Trophoblast cell (in vitro differentiated cells and primary cell): ENCODE data around the gene PRDM16.

ENCODE experiments used
- DNase-seq, 2 donors: peaks; one replicate each; pipeline ENCODE4 v3.0.0-alpha.2; 2016
- H2AFZ ChIP-seq: 2 replicates; pipeline ENCODE4 v1.6.1; 2013; ENCODE audit warnings: low read length, moderate library complexity, mild to moderate bottlenecking; ENCODE audit not compliant: insufficient read depth, poor library complexity
- H2AK5ac ChIP-seq: 2 replicates; pipeline ENCODE4 v1.6.1; 2013; ENCODE audit warnings: mild to moderate bottlenecking, low read length
- H2BK120ac ChIP-seq: 2 replicates; pipeline ENCODE4 v1.6.1; 2013; ENCODE audit warnings: low read length, mild to moderate bottlenecking, moderate library complexity; ENCODE audit not compliant: insufficient read depth, poor library complexity
- H2BK12ac ChIP-seq: 2 replicates; pipeline ENCODE4 v1.6.1; 2013; ENCODE audit warnings: mild to moderate bottlenecking, low read length, moderate library complexity
- H2BK5ac ChIP-seq: 2 replicates; pipeline ENCODE4 v1.6.1; 2013; ENCODE audit warnings: low read length, low read depth, moderate library complexity, mild to moderate bottlenecking; ENCODE audit not compliant: poor library complexity
- H3K14ac ChIP-seq: 2 replicates; pipeline ENCODE4 v1.6.1; 2013; ENCODE audit warnings: mild to moderate bottlenecking, low read length
- H3K18ac ChIP-seq: 2 replicates; pipeline ENCODE4 v1.6.1; 2013; ENCODE audit warnings: mild to moderate bottlenecking, low read length
- H3K23ac ChIP-seq: 2 replicates; pipeline ENCODE4 v1.6.1; 2013; ENCODE audit warnings: low read length
- H3K27ac ChIP-seq: 2 replicates; pipeline ENCODE4 v1.5.1; 2013; ENCODE audit warnings: low read depth, mild to moderate bottlenecking, inconsistent platforms, low read length, moderate library complexity
- H3K27me3 ChIP-seq: 2 replicates; pipeline ENCODE4 v1.6.1; 2013; ENCODE audit warnings: inconsistent platforms, mild to moderate bottlenecking, low read length, moderate library complexity; ENCODE audit not compliant: insufficient read depth
- H3K36me3 ChIP-seq, 2 experiments: 1 replicate in 1 of 2; 2 replicates in 1 of 2; pipeline ENCODE4 v1.6.1; 2013; ENCODE audit warnings: low read length in 2 of 2, mild to moderate bottlenecking in 2 of 2, moderate library complexity in 1 of 2; ENCODE audit not compliant: insufficient read depth in 2 of 2, control insufficient read depth in 1 of 2
- H3K4ac ChIP-seq: 2 replicates; pipeline ENCODE4 v1.6.1; 2013; ENCODE audit warnings: low read depth, mild to moderate bottlenecking, low read length, moderate library complexity
- H3K4me1 ChIP-seq, 2 experiments: 1 replicate in 1 of 2; 2 replicates in 1 of 2; pipeline ENCODE4 v1.6.1; 2013; ENCODE audit warnings: low read length in 2 of 2, mild to moderate bottlenecking in 2 of 2, moderate library complexity in 1 of 2; ENCODE audit not compliant: insufficient read depth in 2 of 2, control insufficient read depth in 1 of 2
- H3K4me2 ChIP-seq: 2 replicates; pipeline ENCODE4 v1.6.1; 2013; ENCODE audit warnings: inconsistent platforms, mild to moderate bottlenecking, low read length, moderate library complexity
- H3K4me3 ChIP-seq: 2 replicates; pipeline ENCODE4 v1.5.1; 2013; ENCODE audit warnings: mild to moderate bottlenecking, low read depth, low read length, inconsistent platforms
- H3K79me1 ChIP-seq: one replicate; pipeline ENCODE4 v1.6.1; 2013; ENCODE audit warnings: low read length
- H3K79me2 ChIP-seq: 2 replicates; pipeline ENCODE4 v1.6.1; 2013; ENCODE audit warnings: low read length, mild to moderate bottlenecking; ENCODE audit not compliant: control insufficient read depth, insufficient read depth, poor library complexity
- H3K9ac ChIP-seq: 2 replicates; pipeline ENCODE4 v1.6.1; 2013; ENCODE audit warnings: mild to moderate bottlenecking, low read length
- H3K9me3 ChIP-seq: 2 replicates; pipeline ENCODE4 v1.6.1; 2013; ENCODE audit warnings: low read depth, mild to moderate bottlenecking, control low read depth, inconsistent platforms, low read length; ENCODE audit not compliant: insufficient read depth
- H4K12ac ChIP-seq: 2 replicates; pipeline ENCODE4 v1.6.1; 2013; ENCODE audit warnings: low read depth, mild to moderate bottlenecking, low read length, moderate library complexity
- H4K8ac ChIP-seq: 2 replicates; pipeline ENCODE4 v1.6.1; 2013; ENCODE audit warnings: low read depth, mild to moderate bottlenecking, low read length, moderate library complexity
- H4K91ac ChIP-seq: one replicate; pipeline ENCODE4 v1.6.1; 2013; ENCODE audit warnings: low read depth, mild to moderate bottlenecking, low read length, moderate library complexity
- WGBS: extraction: QIAGEN DNeasy Blood & Tissue Kit; methylation state at CpG from one replicate; pipeline ENCODE4 v1.1.7; 2013; ENCODE audit warnings: missing lambda C conversion rate; ENCODE audit not compliant: insufficient read length, insufficient coverage; ENCODE audit errors: extremely low coverage; 5-methylcytosine and 5-hydroxymethylcytosine counted together

The PRDM16 gene

GRCh38 chr1:3277623-3278022 is 208.6 kb downstream of the PRDM16 start:
- H3K4ac ChIP-seq: no peak overlapping the region
- no peak overlapping the region for H2BK12ac ChIP-seq
- H4K8ac ChIP-seq: no peak overlapping the region
- no peaks in the 10 kb centered on the region for H3K36me3 ChIP-seq
- no peak overlapping the region for H3K18ac ChIP-seq
- no peaks in the 10 kb centered on the region for H3K79me1 ChIP-seq
- H2BK5ac ChIP-seq: no peak overlapping the region
- H2BK120ac ChIP-seq: no peak overlapping the region
- no peaks in the 10 kb centered on the region for H3K79me2 ChIP-seq
- DNase-seq: no peak
- no peak overlapping the region for H3K14ac ChIP-seq
- no peak overlapping the region for H2AFZ ChIP-seq
- H3K27ac ChIP-seq: no peak overlapping the region
- H3K9ac ChIP-seq: no peak overlapping the region
- no peak overlapping the region for H3K23ac ChIP-seq
- H4K12ac ChIP-seq: no peak overlapping the region
- WGBS: no CpG with 5 or more reads among the region's 19 CpGs
- no peaks in the 10 kb centered on the region for H3K4me1 ChIP-seq
- H4K91ac ChIP-seq: no peak overlapping the region
- peaks cover 4% of the 10 kb centered on the region for H3K9me3 ChIP-seq
- H3K4me2 ChIP-seq: no peak overlapping the region
- no peak overlapping the region for H3K4me3 ChIP-seq
- H2AK5ac ChIP-seq: no peak overlapping the region
- H3K27me3 ChIP-seq: no peaks in the 10 kb centered on the region

- Histone ChIP-seq H3K4me1 (no peaks in the 10 kb centered on the region), H2BK5ac (no peak overlapping the region), H3K4me2 (no peak overlapping the region), H3K23ac (no peak overlapping the region), H2BK120ac (no peak overlapping the region), H4K8ac (no peak overlapping the region), H4K91ac (no peak overlapping the region), H3K79me1 (no peaks in the 10 kb centered on the region), H3K27me3 (no peaks in the 10 kb centered on the region), H2BK12ac (no peak overlapping the region), H3K9ac (no peak overlapping the region), H3K27ac (no peak overlapping the region), H3K18ac (no peak overlapping the region), H3K36me3 (no peaks in the 10 kb centered on the region), H4K12ac (no peak overlapping the region), H3K79me2 (no peaks in the 10 kb centered on the region), H2AK5ac (no peak overlapping the region), H2AFZ (no peak overlapping the region), H3K9me3 (peaks cover 2% of the 10 kb centered on the region), H3K4me3 (no peak overlapping the region), H3K14ac (no peak overlapping the region), H3K4ac (no peak overlapping the region)
- no peak for DNase-seq
- WGBS: no CpG with 5 or more reads among the region's 37 CpGs
Observed at GRCh38 chr1:3278416-3279181, 209.6 kb downstream of the PRDM16 start.

- Histone ChIP-seq H2AK5ac (no peak overlapping the region), H3K14ac (no peak overlapping the region), H3K4me1 (no peaks in the 10 kb centered on the region), H3K4me3 (no peak overlapping the region), H4K12ac (no peak overlapping the region), H3K9ac (no peak overlapping the region), H3K79me2 (no peaks in the 10 kb centered on the region), H4K8ac (no peak overlapping the region), H3K27ac (no peak overlapping the region), H2BK120ac (no peak overlapping the region), H3K36me3 (no peaks in the 10 kb centered on the region), H3K79me1 (no peaks in the 10 kb centered on the region), H3K23ac (no peak overlapping the region), H3K4me2 (no peak overlapping the region), H3K27me3 (no peaks in the 10 kb centered on the region), H3K18ac (no peak overlapping the region), H2BK12ac (no peak overlapping the region), H2AFZ (no peak overlapping the region), H4K91ac (no peak overlapping the region), H3K9me3 (peaks cover 2% of the 10 kb centered on the region), H3K4ac (no peak overlapping the region), H2BK5ac (no peak overlapping the region)
- no CpG with 5 or more reads among the region's 19 CpGs for WGBS
- DNase-seq: peak in 1 of 2 donors; percentile 13
Observed at GRCh38 chr1:3279182-3279470, 210.1 kb downstream of the PRDM16 start.

GRCh38 chr1:3281735-3282134 is 212.7 kb downstream of the PRDM16 start:
- H3K9ac ChIP-seq: no peak overlapping the region
- H4K8ac ChIP-seq: no peak overlapping the region
- H3K9me3 ChIP-seq: peaks cover 2% of the 10 kb centered on the region
- no peak overlapping the region for H3K4ac ChIP-seq
- no peak overlapping the region for H2BK12ac ChIP-seq
- no peaks in the 10 kb centered on the region for H3K79me2 ChIP-seq
- no peak overlapping the region for H3K4me2 ChIP-seq
- H2BK5ac ChIP-seq: no peak overlapping the region
- no peak for DNase-seq
- no peak overlapping the region for H4K91ac ChIP-seq
- no peak overlapping the region for H3K23ac ChIP-seq
- H2BK120ac ChIP-seq: no peak overlapping the region
- no peak overlapping the region for H2AK5ac ChIP-seq
- no peaks in the 10 kb centered on the region for H3K4me1 ChIP-seq
- WGBS: no CpG with 5 or more reads among the region's 8 CpGs
- no peak overlapping the region for H3K27ac ChIP-seq
- H3K79me1 ChIP-seq: no peaks in the 10 kb centered on the region
- H3K27me3 ChIP-seq: no peaks in the 10 kb centered on the region
- H2AFZ ChIP-seq: no peak overlapping the region
- H3K14ac ChIP-seq: no peak overlapping the region
- no peak overlapping the region for H3K4me3 ChIP-seq
- H3K36me3 ChIP-seq: no peaks in the 10 kb centered on the region
- no peak overlapping the region for H4K12ac ChIP-seq
- H3K18ac ChIP-seq: no peak overlapping the region
